Measurements from ENCODE around the gene PTPN18.

DNA sequence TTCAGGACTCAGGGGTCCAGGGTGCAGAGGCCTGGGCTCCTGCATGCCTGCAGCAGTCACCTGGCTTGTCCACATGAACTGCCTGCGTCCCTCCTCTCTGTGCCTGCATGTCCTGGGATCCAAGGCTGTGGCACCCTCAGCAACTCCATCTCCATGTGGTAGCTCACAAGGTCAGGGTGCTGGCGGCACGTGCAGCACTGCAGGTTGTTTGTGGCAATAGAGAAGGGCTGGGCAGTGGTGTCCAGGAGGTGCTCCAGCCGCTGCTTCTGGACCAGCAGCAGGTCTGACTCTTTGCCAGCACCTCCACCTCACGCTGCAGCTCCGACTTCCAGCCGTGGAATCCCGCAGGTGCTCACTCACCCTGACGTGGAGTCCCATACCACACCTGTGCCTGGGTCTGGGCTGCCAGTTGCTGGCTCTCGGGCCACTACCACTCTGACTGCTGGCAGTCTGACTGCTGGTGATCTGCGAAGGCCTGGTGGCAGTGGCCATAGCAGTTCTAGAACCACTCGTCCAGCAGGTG, 42.0 kb upstream of the PTPN18 start:
- TF ChIP-seq, protein P1, sequence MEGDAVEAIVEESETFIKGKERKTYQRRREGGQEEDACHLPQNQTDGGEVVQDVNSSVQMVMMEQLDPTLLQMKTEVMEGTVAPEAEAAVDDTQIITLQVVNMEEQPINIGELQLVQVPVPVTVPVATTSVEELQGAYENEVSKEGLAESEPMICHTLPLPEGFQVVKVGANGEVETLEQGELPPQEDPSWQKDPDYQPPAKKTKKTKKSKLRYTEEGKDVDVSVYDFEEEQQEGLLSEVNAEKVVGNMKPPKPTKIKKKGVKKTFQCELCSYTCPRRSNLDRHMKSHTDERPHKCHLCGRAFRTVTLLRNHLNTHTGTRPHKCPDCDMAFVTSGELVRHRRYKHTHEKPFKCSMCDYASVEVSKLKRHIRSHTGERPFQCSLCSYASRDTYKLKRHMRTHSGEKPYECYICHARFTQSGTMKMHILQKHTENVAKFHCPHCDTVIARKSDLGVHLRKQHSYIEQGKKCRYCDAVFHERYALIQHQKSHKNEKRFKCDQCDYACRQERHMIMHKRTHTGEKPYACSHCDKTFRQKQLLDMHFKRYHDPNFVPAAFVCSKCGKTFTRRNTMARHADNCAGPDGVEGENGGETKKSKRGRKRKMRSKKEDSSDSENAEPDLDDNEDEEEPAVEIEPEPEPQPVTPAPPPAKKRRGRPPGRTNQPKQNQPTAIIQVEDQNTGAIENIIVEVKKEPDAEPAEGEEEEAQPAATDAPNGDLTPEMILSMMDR (IDR thresholded peaks at IDR 0.05; ENCODE audit: insufficient read depth, low read length): no peak
- no peak for TF ChIP-seq POLR2AphosphoS5 (IDR thresholded peaks at IDR 0.05; ENCODE audit: low read depth)
